Panc1 (cell line): ENCODE measurements around the gene CCL25. TPM values are rescaled to one million over a fixed set of nuclear protein-coding genes. Genes with fewer than 3 reads are reported as not detected.

Source experiments
- ATAC-seq: fragments of 200-7000 bp; cut with Tn5 transposase; 2 replicates; pipeline ENCODE4 v1.9.1; 2020; ENCODE audit warnings: mild to moderate bottlenecking, moderate library complexity
- BruUV-seq: library from RNA; stranded (reverse); fragments of 400-500 nt; replicated peaks from 2 replicates; lab custom pipeline; 2021; lab: Mats Ljungman, UMichigan
- CTCF ChIA-PET: fragments of 300-600 bp; sonication (Branson Sonifier 250); formaldehyde crosslinking; loops from one replicate; lab custom pipeline; 2022; ENCODE audit warnings: antibody characterized with exemption; lab: Charles Lee
- POLR2A ChIA-PET: fragments of 300-600 bp; sonication (Branson Sonifier 250); formaldehyde crosslinking; loops from one replicate; lab custom pipeline; 2022; ENCODE audit warnings: antibody characterized with exemption; lab: Charles Lee
- DNase-seq: peaks from one replicate; pipeline ENCODE4 v3.0.0-alpha.2; 2010; ENCODE audit warnings: low read depth, low spot score
- H3K27ac ChIP-seq: 2 replicates; pipeline ENCODE4 v1.5.1; 2011; ENCODE audit warnings: mild to moderate bottlenecking, low read length, inconsistent platforms
- H3K27me3 ChIP-seq: fragments of 200-500 bp; sonication (Bioruptor generic); 2 replicates; pipeline ENCODE4 v1.6.0; 2014; ENCODE audit warnings: low read length, inconsistent platforms; ENCODE audit not compliant: control insufficient read depth, insufficient read depth
- H3K36me3 ChIP-seq: fragments of 200-500 bp; sonication (Bioruptor generic); 2 replicates; pipeline ENCODE4 v1.5.1; 2014; ENCODE audit warnings: inconsistent platforms, mild to moderate bottlenecking, low read length, moderate library complexity; ENCODE audit not compliant: control insufficient read depth, insufficient read depth
- H3K4me1 ChIP-seq: 2 replicates; pipeline ENCODE4 v1.5.1; 2011; ENCODE audit warnings: inconsistent platforms, mild to moderate bottlenecking, low read length, moderate library complexity; ENCODE audit not compliant: control insufficient read depth, insufficient read depth
- H3K4me3 ChIP-seq, 2 experiments: 2 replicates each; pipeline ENCODE4 v1.5.1; 2011 to 2012; ENCODE audit warnings: low read depth in 2 of 2, low read length in 2 of 2, mild to moderate bottlenecking in 2 of 2, inconsistent platforms in 1 of 2, moderate library complexity in 1 of 2
- H3K9me3 ChIP-seq: fragments of 200-500 bp; sonication (Bioruptor generic); 2 replicates; pipeline ENCODE4 v1.5.1; 2014; ENCODE audit warnings: low read depth, mild to moderate bottlenecking, inconsistent platforms, low read length, moderate library complexity; ENCODE audit not compliant: control insufficient read depth, insufficient read depth
- POLR2AphosphoS5 ChIP-seq: IDR thresholded peaks from 2 replicates; pipeline ENCODE4 v1.6.1; 2012; ENCODE audit warnings: mild to moderate bottlenecking, low read depth, low read length, moderate library complexity
- SIN3A ChIP-seq: IDR thresholded peaks from 2 replicates; pipeline ENCODE4 v1.6.1; 2012; ENCODE audit warnings: low read depth, mild to moderate bottlenecking, low read length, moderate library complexity, borderline replicate concordance; ENCODE audit not compliant: insufficient read depth
- TCF7L2 ChIP-seq: IDR thresholded peaks from 2 replicates; pipeline ENCODE4 v1.6.1; 2011; ENCODE audit warnings: mild to moderate bottlenecking, low read depth, low read length, inconsistent platforms
- in situ Hi-C: cut with HindIII; loops from 2 replicates; pipeline ENCODE4 v1.10.0; 2016; ENCODE audit warnings: low sequenced_read_pairs, low pct_unique_long_range_greater_than_20kb
- intact Hi-C: fragments of 100-400 bp; cut with micrococcal nuclease; formaldehyde crosslinking; loops from one replicate; pipeline ENCODE4 v1.10.0; 2022; ENCODE audit not compliant: unreplicated experiment
- total RNA-seq: library from RNA; stranded (reverse); gene quantifications from one replicate; pipeline ENCODE4 v1.2.1, GENCODE V29; 2021; ENCODE audit not compliant: unreplicated experiment
- TF ChIP-seq, protein P1 (sequence below), 2 experiments: IDR thresholded peaks; 2 replicates each; pipeline ENCODE4 v1.6.1; 2011 to 2012; ENCODE audit warnings: low read depth in 2 of 2, control low read depth in 1 of 2, low read length in 1 of 2, mild to moderate bottlenecking in 1 of 2, moderate library complexity in 1 of 2; ENCODE audit not compliant: insufficient read depth in 1 of 2
- TF ChIP-seq, protein P2 (sequence below): fragments of 450-650 bp; IDR thresholded peaks from 2 replicates; pipeline ENCODE4 v1.5.1; 2017; ENCODE audit warnings: mild to moderate bottlenecking

CCL25 gene
- total RNA-seq, 1 experiment from 2014 or later: not detected

GRCh38 chr19:8056533-8056932 lies 4.0 kb downstream of the CCL25 start:
- TF ChIP-seq POLR2AphosphoS5 (no peak), SIN3A (no peak), TCF7L2 (no peak)
- TF ChIP-seq, protein P1, sequence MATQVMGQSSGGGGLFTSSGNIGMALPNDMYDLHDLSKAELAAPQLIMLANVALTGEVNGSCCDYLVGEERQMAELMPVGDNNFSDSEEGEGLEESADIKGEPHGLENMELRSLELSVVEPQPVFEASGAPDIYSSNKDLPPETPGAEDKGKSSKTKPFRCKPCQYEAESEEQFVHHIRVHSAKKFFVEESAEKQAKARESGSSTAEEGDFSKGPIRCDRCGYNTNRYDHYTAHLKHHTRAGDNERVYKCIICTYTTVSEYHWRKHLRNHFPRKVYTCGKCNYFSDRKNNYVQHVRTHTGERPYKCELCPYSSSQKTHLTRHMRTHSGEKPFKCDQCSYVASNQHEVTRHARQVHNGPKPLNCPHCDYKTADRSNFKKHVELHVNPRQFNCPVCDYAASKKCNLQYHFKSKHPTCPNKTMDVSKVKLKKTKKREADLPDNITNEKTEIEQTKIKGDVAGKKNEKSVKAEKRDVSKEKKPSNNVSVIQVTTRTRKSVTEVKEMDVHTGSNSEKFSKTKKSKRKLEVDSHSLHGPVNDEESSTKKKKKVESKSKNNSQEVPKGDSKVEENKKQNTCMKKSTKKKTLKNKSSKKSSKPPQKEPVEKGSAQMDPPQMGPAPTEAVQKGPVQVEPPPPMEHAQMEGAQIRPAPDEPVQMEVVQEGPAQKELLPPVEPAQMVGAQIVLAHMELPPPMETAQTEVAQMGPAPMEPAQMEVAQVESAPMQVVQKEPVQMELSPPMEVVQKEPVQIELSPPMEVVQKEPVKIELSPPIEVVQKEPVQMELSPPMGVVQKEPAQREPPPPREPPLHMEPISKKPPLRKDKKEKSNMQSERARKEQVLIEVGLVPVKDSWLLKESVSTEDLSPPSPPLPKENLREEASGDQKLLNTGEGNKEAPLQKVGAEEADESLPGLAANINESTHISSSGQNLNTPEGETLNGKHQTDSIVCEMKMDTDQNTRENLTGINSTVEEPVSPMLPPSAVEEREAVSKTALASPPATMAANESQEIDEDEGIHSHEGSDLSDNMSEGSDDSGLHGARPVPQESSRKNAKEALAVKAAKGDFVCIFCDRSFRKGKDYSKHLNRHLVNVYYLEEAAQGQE (IDR thresholded peaks at IDR 0.05; ENCODE audit: insufficient read depth in 1 of 2, low read depth in 2 of 2, low read length in 1 of 2): no peak
- TF ChIP-seq, protein P2, sequence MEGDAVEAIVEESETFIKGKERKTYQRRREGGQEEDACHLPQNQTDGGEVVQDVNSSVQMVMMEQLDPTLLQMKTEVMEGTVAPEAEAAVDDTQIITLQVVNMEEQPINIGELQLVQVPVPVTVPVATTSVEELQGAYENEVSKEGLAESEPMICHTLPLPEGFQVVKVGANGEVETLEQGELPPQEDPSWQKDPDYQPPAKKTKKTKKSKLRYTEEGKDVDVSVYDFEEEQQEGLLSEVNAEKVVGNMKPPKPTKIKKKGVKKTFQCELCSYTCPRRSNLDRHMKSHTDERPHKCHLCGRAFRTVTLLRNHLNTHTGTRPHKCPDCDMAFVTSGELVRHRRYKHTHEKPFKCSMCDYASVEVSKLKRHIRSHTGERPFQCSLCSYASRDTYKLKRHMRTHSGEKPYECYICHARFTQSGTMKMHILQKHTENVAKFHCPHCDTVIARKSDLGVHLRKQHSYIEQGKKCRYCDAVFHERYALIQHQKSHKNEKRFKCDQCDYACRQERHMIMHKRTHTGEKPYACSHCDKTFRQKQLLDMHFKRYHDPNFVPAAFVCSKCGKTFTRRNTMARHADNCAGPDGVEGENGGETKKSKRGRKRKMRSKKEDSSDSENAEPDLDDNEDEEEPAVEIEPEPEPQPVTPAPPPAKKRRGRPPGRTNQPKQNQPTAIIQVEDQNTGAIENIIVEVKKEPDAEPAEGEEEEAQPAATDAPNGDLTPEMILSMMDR: no peak
- intact Hi-C loops: no loop called here
- no peaks in the 10 kb centered on the region for H3K27me3 ChIP-seq
- DNase-seq (no peak), ATAC-seq (no peak)
- no peaks in the 10 kb centered on the region for H3K9me3 ChIP-seq
- ChIA-PET POLR2A (no interaction called here), CTCF (interaction anchor here (0.6 kb wide), 1 partner anchor 136 kb away, joined by 3 read pairs; no protein-coding TSS in a partner anchor)
- H3K4me3 ChIP-seq: no peak overlapping the region
- no peak overlapping the region for H3K27ac ChIP-seq
- no peaks in the 10 kb centered on the region for H3K36me3 ChIP-seq
- BruUV-seq: no TSS peak
- in situ Hi-C loops: no loop called here
- no peaks in the 10 kb centered on the region for H3K4me1 ChIP-seq

DNA sequence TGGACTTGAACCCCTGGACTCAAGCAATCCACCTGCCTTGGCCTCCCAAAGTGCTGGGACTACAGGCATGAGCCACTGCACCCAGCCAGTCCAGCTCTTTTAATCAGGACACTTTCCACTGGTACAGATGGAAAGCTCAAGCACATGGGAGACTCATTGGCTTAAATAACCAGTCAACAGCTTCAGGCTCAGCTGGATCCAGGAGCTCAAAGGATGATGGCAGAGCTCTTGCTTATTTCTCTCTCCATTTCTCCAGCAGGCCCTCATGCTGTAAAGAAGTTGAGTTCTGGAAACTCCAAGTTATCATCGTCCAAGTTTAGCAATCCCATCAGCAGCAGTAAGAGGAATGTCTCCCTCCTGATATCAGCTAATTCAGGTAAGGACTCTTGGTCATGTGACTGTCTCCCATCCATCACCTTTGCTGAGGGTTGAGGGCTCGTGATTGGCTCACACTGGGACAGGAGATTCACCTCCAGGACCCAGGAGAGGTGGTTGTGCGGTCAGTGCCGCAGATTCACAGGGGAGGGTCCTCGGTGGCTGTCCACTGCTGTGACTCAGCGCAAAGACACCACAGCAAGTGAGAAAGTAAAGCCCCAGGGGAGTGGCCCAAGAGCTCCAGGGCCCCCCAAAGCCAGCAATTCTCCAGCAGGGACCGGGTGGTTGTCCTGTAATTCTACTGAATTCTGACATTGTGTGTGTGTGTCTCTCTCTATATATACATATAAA lies 5.1 kb downstream of the CCL25 start:
- intact Hi-C loops: no loop called here
- in situ Hi-C loops: no loop called here

More for the DNA sequence above, 5.1 kb downstream of the CCL25 start:
- DNase-seq (no peak), ATAC-seq (no peak)
- Histone ChIP-seq H3K27ac (no peak overlapping the region), H3K4me1 (no peaks in the 10 kb centered on the region), H3K27me3 (no peaks in the 10 kb centered on the region), H3K36me3 (no peaks in the 10 kb centered on the region), H3K4me3 (no peak overlapping the region), H3K9me3 (no peaks in the 10 kb centered on the region)
- ChIA-PET POLR2A (no interaction called here), CTCF (no interaction called here)
- TF ChIP-seq, protein P1 (IDR thresholded peaks at IDR 0.05; ENCODE audit: insufficient read depth in 1 of 2, low read depth in 2 of 2, low read length in 1 of 2): no peak
- no peak for TF ChIP-seq SIN3A
- TF ChIP-seq, protein P2: no peak
- BruUV-seq: no TSS peak
